ENCODE results near the gene VPS37D. TPM values are rescaled to one million over a fixed set of nuclear protein-coding genes. Genes with fewer than 3 reads are reported as not detected.

The VPS37D gene
- total RNA-seq, 2 donors from 2014 or later = 6.1 to 9.1 TPM

- Mint-ChIP-seq H3K9me3 (peaks cover 14% of the 10 kb centered on the region), H3K4me3 (no peak overlapping the region), H3K27me3 (ENCODE audit: insufficient read depth) (peaks cover 69% of the 10 kb centered on the region), H3K4me1 (peaks cover 7% of the 10 kb centered on the region), H3K27ac (no peak overlapping the region), H3K36me3 (ENCODE audit: low read depth) (no peaks in the 10 kb centered on the region)
- Histone ChIP-seq H3K27me3 (ENCODE audit: control insufficient read depth, insufficient read depth, low read length, poor library complexity, severe bottlenecking) (peaks cover 56% of the 10 kb centered on the region), H3K4me1 (ENCODE audit: control insufficient read depth, insufficient read depth, low read length) (no peaks in the 10 kb centered on the region), H3K9me3 (ENCODE audit: control insufficient read depth, low read length) (peaks cover 10% of the 10 kb centered on the region), H3K36me3 (ENCODE audit: control insufficient read depth, insufficient read depth, low read length) (no peaks in the 10 kb centered on the region), H3K4me3 (ENCODE audit: low read length) (no peak overlapping the region), H3K9ac (ENCODE audit: extremely low read depth, low read length, poor library complexity, severe bottlenecking) (no peak overlapping the region), H3K27ac (ENCODE audit: low read depth, low read length) (no peak overlapping the region)
- 77 to 79% methylated on average over 3 to 4 of the region's 4 CpGs for WGBS, 2 experiments (ENCODE audit: insufficient coverage in 1 of 2, insufficient read length in 1 of 2)
- TF ChIP-seq CTCF (conservative IDR thresholded peaks at IDR 0.05) = no peak
- DNase-seq = no peak
Measured at GRCh38 chr7:73645643-73646174, 21.9 kb upstream of the VPS37D start.

GRCh38 chr7:73646785-73647724 lies 20.6 kb upstream of the VPS37D start:
- Histone ChIP-seq H3K9me3 (ENCODE audit: control insufficient read depth, low read length) (no peaks in the 10 kb centered on the region), H3K9ac (ENCODE audit: extremely low read depth, low read length, poor library complexity, severe bottlenecking) (no peak overlapping the region), H3K4me1 (ENCODE audit: control insufficient read depth, insufficient read depth, low read length) (no peaks in the 10 kb centered on the region), H3K4me3 (ENCODE audit: low read length) (no peak overlapping the region), H3K27me3 (ENCODE audit: control insufficient read depth, insufficient read depth, low read length, poor library complexity, severe bottlenecking) (peaks cover 65% of the 10 kb centered on the region), H3K36me3 (ENCODE audit: control insufficient read depth, insufficient read depth, low read length) (no peaks in the 10 kb centered on the region), H3K27ac (ENCODE audit: low read depth, low read length) (no peak overlapping the region)
- Mint-ChIP-seq H3K36me3 (ENCODE audit: low read depth) (no peaks in the 10 kb centered on the region), H3K27me3 (ENCODE audit: insufficient read depth) (peaks cover 75% of the 10 kb centered on the region), H3K9me3 (peaks cover 3% of the 10 kb centered on the region), H3K27ac (no peak overlapping the region), H3K4me3 (peak overlapping the region; percentile 48), H3K4me1 (peaks cover 7% of the 10 kb centered on the region)
- no peak for TF ChIP-seq CTCF (conservative IDR thresholded peaks at IDR 0.05)
- peak; percentile 61 for DNase-seq
- WGBS, 2 experiments (ENCODE audit: insufficient coverage in 1 of 2, insufficient read length in 1 of 2) = 61 to 65% methylated on average over 10 to 16 of the region's 16 CpGs

GRCh38 chr7:73647725-73648592 lies 19.7 kb upstream of the VPS37D start:
- no peaks in the 10 kb centered on the region for H3K9me3 ChIP-seq (ENCODE audit: control insufficient read depth, low read length)
- no peaks in the 10 kb centered on the region for H3K36me3 ChIP-seq (ENCODE audit: control insufficient read depth, insufficient read depth, low read length)
- H3K4me1 Mint-ChIP-seq = peaks cover 13% of the 10 kb centered on the region
- no peak overlapping the region for H3K27ac Mint-ChIP-seq
- peaks cover 81% of the 10 kb centered on the region for H3K27me3 Mint-ChIP-seq (ENCODE audit: insufficient read depth)
- WGBS, 2 experiments (ENCODE audit: insufficient coverage in 1 of 2, insufficient read length in 1 of 2) = 1 to 2% methylated on average over 26 to 62 of the region's 62 CpGs
- peak overlapping the region; percentile 38 for H3K9ac ChIP-seq (ENCODE audit: extremely low read depth, low read length, poor library complexity, severe bottlenecking)
- peaks cover 65% of the 10 kb centered on the region for H3K27me3 ChIP-seq (ENCODE audit: control insufficient read depth, insufficient read depth, low read length, poor library complexity, severe bottlenecking)
- H3K36me3 Mint-ChIP-seq (ENCODE audit: low read depth) = no peaks in the 10 kb centered on the region
- TF ChIP-seq CTCF (conservative IDR thresholded peaks at IDR 0.05) = no peak
- H3K4me3 Mint-ChIP-seq = peak overlapping the region; percentile 48
- no peaks in the 10 kb centered on the region for H3K4me1 ChIP-seq (ENCODE audit: control insufficient read depth, insufficient read depth, low read length)
- H3K4me3 ChIP-seq (ENCODE audit: low read length) = peak overlapping the region; percentile 53
- H3K27ac ChIP-seq (ENCODE audit: low read depth, low read length) = no peak overlapping the region
- DNase-seq = peak; percentile 82
- peaks cover 1% of the 10 kb centered on the region for H3K9me3 Mint-ChIP-seq
